MG63 (cell line): Measurements from ENCODE around the gene DTD1. TPM values are rescaled to one million over a fixed set of nuclear protein-coding genes. Genes with fewer than 3 reads are reported as not detected.
A peak's percentile ranks its signal among the peaks of the same experiment; 100 is the strongest.

Experiments
- DNase-seq: peaks from one replicate; pipeline ENCODE4 v3.0.0-alpha.2; 2020
- H3K27me3 ChIP-seq: fragments of 250-450 bp; sonication (Bioruptor Pico); 2 replicates; pipeline ENCODE4 v1.5.1; 2020; ENCODE audit warnings: mild to moderate bottlenecking, moderate library complexity
- H3K36me3 ChIP-seq: fragments of 250-450 bp; sonication (Bioruptor Pico); 2 replicates; pipeline ENCODE4 v1.5.1; 2020; ENCODE audit warnings: mild to moderate bottlenecking, moderate library complexity
- H3K4me3 ChIP-seq: fragments of 250-450 bp; sonication (Bioruptor Pico); 2 replicates; pipeline ENCODE4 v1.5.1; 2020; ENCODE audit warnings: mild to moderate bottlenecking, moderate library complexity
- H3K9me3 ChIP-seq: fragments of 250-450 bp; sonication (Bioruptor Pico); 2 replicates; pipeline ENCODE4 v1.5.1; 2020; ENCODE audit warnings: mild to moderate bottlenecking, moderate library complexity
- total RNA-seq: library from RNA; depleted of rRNA; stranded (reverse); fragments of >200 nt; shearing (Covaris generic); gene quantifications from 2 replicates; pipeline ENCODE4 v1.2.3, GENCODE V29; 2014; ENCODE audit warnings: low replicate concordance

The DTD1 gene
- total RNA-seq, 1 experiment from 2014 or later = 48.2 TPM

DNA sequence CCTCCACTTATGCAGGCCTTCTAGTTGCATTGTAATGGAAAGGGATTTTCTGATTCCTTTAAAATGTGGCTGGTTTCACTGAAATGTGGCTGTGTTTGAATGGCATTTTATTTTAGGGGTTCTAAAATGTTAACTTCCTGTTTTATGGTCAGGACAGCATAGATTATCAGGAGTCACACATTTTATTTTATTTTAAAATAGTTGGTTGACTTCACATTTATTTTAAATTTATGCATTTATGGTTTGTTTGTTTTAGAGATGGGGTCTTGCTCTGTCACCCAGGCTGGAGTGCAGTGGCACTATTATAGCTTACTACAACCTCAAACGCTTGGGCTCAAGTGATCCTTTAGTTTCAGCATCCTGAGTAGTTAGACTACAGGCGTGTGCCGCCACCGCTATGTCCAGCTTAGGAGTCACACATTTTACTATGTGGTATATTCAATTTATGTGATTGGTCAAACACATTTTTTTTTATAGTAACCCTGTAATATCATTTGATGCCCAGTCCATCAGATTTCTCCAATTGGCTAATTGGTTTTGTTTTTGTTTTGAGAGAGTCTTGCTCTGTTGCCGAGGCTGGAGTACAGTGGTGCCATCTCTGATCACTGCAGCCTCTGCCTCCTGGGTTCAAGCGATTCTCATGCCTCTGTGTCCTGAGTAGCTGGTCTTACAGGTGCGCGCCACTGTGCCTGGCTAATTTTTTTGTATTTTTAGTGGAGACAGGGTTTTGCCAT, 2.3 kb downstream of the DTD1 start:
- Histone ChIP-seq H3K4me3 (no peak overlapping the region), H3K27me3 (no peaks in the 10 kb centered on the region), H3K9me3 (no peaks in the 10 kb centered on the region), H3K36me3 (no peaks in the 10 kb centered on the region)
- no peak for DNase-seq

DNA sequence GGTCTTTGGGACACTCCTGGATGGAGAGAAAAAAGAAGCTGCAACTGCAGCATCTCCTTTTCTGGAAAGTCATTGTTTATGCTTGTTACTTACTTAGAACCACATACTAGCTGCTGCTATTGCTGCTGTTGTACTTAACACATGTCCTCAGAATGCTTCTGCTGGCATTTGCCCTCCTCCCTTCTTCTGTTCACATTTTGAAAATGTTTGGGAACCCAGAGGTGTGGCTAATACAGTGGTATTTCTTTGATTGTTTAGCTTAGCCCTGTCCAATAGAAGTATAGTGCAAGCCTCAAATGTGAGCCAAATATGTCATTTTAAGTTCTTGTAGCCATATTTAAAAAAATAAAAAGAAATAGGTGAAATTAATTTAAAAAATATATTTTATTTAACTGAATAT, 8.4 kb downstream of the DTD1 start:
- H3K9me3 ChIP-seq = no peaks in the 10 kb centered on the region
- no peak for DNase-seq
- no peaks in the 10 kb centered on the region for H3K27me3 ChIP-seq
- H3K36me3 ChIP-seq = no peaks in the 10 kb centered on the region
- H3K4me3 ChIP-seq = no peak overlapping the region

DNA sequence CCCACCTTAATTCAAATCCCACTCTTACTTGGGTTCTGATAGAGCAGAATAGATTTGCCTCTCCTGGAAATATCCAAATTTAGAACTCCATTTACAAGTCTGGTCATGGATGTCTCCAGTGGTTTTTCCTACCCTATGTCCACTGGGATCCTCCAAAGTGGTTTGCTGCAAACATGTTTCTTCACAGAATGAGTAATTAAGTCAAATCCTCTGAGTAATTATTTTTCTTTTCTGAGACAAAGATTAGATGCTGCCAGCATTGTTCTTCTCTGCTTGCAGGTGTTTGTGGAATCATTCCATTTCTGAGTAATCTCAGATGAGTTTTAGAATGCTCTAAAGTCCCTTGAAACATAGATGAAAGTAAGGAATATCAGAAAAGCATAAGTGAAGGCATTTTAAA, 21.9 kb downstream of the DTD1 start:
- Histone ChIP-seq H3K9me3 (no peaks in the 10 kb centered on the region), H3K27me3 (no peaks in the 10 kb centered on the region), H3K4me3 (no peak overlapping the region), H3K36me3 (no peaks in the 10 kb centered on the region)
- no peak for DNase-seq

DNA sequence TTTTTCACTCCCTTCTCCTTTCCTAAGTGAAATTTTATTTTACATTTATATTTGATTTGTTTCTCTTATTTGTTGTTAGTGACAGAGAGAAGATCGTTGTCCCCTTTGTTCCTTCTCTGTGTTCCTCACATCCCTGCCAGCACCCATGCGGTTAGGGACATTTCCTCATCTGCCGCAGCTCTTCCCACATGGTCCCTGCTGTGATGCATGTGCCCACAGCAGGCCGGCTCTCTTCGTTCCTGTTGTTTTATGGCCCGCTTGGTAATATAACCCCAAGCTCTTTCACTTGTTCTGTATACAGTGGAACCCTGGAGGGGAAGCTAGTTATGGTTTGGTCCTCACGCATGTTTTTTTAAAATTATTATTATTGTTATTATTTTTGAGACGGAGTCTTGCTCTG, 23.6 kb downstream of the DTD1 start:
- no peaks in the 10 kb centered on the region for H3K36me3 ChIP-seq
- no peaks in the 10 kb centered on the region for H3K27me3 ChIP-seq
- DNase-seq = no peak
- no peak overlapping the region for H3K4me3 ChIP-seq
- no peaks in the 10 kb centered on the region for H3K9me3 ChIP-seq

DNA sequence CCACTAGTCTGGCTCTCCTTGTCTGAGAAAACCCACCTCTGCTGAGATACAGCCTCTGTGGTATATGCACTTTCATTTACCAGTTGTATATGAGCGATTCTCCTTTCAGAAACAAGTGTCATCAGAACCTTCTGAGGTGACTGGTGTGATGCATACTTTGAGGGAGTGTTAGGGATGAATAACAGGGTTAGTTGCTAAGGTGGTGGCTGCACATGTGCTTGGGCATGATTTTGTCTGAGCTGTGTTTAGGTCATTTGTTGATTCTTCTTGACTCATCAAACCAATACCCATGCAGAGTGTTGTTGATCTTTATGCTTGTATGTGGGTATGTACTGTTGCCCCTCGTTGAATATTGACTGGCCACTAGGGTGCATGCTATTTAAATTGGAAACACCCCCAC, 25.7 kb downstream of the DTD1 start:
- Histone ChIP-seq H3K4me3 (no peak overlapping the region), H3K36me3 (no peaks in the 10 kb centered on the region), H3K9me3 (no peaks in the 10 kb centered on the region), H3K27me3 (no peaks in the 10 kb centered on the region)
- DNase-seq = no peak

DNA sequence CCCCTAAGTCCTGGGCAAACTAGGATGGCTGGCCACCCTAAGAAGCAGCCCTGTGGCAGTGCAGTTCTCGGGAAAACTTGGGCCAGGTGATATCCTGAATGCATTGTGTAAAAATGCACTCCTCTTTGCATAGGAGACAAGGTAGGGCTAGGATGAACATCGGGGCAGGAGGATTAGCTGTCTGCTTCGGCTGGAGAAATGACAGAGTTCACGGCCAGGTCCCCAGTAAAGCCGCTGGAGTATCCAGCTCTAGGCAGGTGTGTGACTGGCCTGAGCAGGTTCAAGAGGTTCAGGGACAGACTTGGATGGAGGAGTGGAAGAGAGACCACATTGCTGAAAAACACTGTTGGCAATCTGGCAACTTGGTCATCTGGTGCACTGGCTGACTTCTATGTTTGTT, 26.4 kb downstream of the DTD1 start:
- Histone ChIP-seq H3K9me3 (no peaks in the 10 kb centered on the region), H3K36me3 (no peaks in the 10 kb centered on the region), H3K4me3 (no peak overlapping the region), H3K27me3 (no peaks in the 10 kb centered on the region)
- no peak for DNase-seq

DNA sequence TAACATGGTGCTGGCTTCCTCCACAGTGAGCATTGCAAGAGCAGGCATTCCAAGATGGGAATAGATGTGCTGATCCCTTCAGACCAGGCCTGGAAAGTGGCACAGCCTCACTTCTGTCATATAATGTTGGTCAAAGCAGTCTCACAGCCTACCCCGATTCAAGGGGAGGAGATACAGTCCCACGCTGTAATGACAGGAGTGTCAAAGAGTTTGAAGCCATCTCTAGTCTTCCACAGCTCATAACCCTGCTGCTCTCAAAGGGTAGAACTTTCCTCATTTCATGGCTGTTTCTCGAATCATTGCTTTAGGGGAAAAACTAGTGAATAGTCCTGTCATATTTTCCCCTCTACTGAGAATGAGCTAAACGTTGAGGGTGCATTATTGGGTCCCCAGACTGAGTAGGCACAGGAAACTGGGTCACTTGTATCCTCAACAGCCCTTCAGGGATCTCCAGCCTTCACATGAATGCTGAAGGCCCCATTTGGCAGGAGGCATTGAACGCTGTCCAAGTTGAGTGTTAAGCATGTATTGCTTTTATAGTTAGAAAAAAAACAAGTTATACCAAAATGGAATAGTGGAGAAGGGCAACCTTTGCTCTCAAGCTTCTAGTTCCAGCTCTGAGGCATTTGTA, 27.3 kb downstream of the DTD1 start:
- Histone ChIP-seq H3K27me3 (no peaks in the 10 kb centered on the region), H3K36me3 (no peaks in the 10 kb centered on the region), H3K4me3 (no peak overlapping the region), H3K9me3 (no peaks in the 10 kb centered on the region)
- no peak for DNase-seq

DNA sequence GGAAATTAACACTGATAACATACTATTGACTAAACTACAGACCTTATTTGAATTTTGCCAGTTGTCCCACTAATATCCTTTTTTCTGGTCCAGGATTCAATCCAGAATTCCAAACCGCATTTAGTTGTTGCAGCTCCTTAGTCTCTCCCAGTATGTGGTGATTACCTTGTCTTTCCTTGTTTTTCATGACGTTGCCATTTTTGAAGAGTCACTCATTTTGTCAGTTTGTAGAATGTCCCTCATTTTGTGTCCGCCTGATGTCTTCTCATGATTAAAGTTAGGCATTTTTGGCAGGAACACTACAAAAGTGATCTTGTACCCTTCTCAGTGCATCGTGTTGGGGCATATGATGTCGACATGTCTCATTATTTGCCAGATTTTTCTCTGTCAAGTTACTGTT, 33.1 kb downstream of the DTD1 start:
- no peak for DNase-seq
- Histone ChIP-seq H3K4me3 (no peak overlapping the region), H3K27me3 (no peaks in the 10 kb centered on the region), H3K9me3 (no peaks in the 10 kb centered on the region), H3K36me3 (no peaks in the 10 kb centered on the region)

DNA sequence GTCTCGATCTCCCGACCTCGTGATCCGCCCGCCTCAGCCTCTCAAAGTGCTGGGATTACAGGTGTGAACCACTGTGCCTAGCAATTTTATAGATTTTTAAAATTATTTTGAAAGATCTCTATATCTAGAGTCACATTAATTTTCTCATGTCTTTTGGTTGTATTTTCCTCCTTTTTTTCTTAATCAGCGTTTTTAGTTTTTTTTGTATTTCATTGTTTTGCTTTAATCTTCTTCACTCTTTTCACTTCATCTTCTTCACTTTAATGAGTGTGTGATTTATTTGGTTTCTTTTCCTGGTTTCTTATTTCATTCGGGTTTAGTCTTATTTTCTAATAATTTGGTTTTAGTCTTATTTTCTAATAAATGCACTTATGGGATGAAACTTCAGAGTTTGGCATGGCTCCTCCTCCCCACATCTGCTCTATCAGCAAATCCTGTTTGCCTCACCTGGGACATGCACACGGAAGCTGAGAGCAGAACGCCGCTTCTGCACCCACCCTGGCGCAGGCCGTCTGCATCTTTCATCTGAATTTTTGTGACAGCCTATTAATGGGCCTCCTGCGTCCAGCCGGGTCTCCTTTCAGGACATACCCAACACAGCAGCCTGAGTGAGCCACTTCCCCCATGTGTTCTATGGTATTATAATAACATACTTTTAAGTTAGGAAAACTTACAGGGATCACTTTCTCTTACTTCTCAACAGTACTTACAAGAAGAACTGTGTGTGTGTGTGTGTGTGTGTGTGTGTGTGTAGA, 35.5 kb downstream of the DTD1 start:
- DNase-seq = no peak
- no peak overlapping the region for H3K4me3 ChIP-seq
- no peaks in the 10 kb centered on the region for H3K27me3 ChIP-seq
- no peaks in the 10 kb centered on the region for H3K9me3 ChIP-seq
- no peaks in the 10 kb centered on the region for H3K36me3 ChIP-seq

DNA sequence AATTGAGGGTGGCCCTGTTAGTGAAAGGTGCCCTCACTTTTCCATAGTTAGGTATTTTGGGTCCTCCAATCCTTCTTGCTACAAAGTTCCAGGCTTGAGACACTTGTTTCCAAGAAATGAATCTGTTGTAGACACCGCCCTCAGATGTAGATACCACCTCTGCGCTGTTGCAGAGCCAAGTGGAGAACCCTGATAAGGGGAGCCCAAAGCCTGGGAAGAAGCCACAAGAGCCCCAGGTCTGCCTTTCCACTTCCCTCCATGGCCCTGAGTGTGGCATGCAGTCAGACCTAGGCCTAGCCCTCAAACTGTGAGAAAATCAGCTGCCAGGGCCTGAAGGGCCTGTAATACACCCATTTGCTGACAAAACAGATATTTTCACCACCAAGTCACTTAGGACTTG, 37.1 kb downstream of the DTD1 start:
- no peaks in the 10 kb centered on the region for H3K27me3 ChIP-seq
- no peaks in the 10 kb centered on the region for H3K36me3 ChIP-seq
- DNase-seq = no peak
- H3K4me3 ChIP-seq = no peak overlapping the region
- no peaks in the 10 kb centered on the region for H3K9me3 ChIP-seq

DNA sequence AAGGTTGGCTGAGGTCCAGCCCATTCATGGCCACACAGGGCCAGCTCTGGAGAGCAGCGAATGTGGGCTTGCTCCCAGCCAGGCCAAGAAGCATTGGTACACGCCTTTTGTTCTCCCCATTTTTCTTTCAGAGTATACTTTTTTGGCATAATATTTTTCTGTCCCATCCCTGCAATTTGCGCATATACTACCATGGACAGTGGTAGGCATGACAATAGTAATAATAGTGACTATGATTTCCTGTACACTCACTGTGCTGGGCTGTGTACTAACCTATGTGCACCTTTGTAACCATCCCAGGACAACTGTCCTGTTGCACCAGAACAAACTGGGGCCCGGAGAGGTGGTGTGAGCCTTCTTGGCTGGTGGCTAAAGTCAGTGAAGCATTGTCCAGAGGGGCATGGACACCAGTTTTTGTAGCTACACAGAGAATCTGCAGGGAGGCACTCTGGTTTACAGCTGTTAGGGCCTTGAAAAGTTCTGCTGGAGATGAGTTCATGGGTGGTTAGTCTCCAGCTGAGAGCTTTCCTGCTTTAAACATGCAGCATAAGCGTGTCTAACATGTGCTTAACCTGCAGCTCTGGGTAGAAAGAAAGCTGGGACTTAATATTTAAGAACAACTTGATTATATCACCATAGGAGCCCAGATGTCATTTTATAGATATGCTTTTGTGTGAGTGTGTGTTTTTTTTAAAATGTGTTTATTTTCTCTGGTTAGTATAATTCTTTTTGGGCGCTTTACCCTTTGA, 38.2 kb downstream of the DTD1 start:
- DNase-seq = no peak
- Histone ChIP-seq H3K4me3 (no peak overlapping the region), H3K27me3 (no peaks in the 10 kb centered on the region), H3K36me3 (no peaks in the 10 kb centered on the region), H3K9me3 (no peaks in the 10 kb centered on the region)

DNA sequence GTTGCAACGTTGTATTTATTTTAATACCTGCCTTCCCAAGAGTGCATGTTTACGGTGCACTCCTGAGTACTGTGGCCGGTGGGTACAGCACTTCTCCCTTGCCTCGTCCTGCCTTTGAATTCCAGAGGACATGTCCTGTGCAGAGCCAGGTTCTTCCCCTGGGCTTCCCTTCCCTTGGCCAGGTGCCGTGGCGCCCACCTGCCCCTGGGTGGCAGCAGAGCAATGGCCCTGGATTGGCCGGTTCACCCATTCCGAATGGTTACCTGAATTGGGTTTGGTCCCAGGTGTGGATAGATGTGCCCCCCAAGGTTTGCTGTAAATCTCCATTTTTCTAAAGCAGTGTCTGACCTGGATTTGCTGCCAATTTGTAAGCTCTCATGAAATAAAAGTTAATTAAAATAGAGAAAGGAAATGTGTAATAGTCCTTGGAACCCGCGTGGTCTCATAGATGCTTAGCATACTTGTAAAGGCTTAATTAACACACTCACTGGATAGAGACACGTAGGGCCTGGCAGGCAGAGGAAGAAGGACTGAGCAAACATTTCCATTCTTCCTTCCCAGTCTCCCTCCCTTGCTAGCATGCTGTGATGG, 40.6 kb downstream of the DTD1 start:
- Histone ChIP-seq H3K4me3 (no peak overlapping the region), H3K9me3 (no peaks in the 10 kb centered on the region), H3K27me3 (no peaks in the 10 kb centered on the region), H3K36me3 (no peaks in the 10 kb centered on the region)
- DNase-seq = no peak

DNA sequence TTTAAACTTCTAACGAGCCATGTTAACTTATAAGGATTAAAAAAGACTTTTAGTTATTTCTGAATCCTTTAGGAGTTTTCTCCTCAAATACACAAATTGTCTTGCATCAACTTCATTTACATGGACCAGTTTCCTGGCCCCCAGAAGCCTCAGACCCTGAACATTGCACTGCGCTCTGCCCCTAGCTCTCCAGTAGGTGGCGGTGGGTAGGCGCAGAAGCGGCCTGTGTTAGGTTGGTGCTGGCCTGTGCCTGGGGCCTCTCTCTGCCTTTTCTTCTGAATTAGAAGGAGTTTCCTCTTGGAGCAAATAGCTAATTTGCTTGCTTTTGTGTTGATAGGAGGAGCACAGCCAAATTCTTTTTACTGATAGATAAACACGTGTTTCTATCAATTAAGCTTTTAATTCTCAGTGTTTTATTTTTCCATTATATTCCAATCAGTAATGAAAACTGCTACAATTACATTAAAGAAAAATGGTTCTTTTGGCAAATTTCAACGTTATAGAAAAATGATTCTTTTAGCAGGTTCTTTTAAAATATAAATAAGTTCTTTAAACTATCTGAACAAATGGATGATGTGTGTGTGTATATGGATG, 44.4 kb downstream of the DTD1 start:
- Histone ChIP-seq H3K4me3 (no peak overlapping the region), H3K9me3 (no peaks in the 10 kb centered on the region), H3K36me3 (no peaks in the 10 kb centered on the region), H3K27me3 (no peaks in the 10 kb centered on the region)
- DNase-seq = peak; percentile 45

DNA sequence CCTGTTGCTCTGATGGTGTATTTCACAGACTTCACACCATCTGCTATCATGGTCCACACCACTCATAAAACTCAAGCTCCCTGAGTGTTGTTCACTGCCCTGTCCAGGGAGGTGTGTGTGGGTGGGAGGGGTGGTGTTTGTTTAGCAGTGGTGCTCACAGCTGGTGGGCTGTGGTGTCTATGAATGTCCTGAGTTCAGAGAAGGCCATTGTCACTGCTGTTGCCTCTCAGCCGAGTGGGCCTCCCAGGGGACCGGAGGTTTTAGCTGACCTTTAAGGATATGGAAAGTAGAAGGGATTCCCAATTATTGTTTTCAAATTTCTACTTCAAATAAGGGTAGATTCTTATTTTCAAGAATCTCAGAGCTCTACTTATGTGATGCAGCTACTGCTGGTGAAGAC, 45.6 kb downstream of the DTD1 start:
- Histone ChIP-seq H3K36me3 (no peaks in the 10 kb centered on the region), H3K4me3 (no peak overlapping the region), H3K27me3 (no peaks in the 10 kb centered on the region), H3K9me3 (no peaks in the 10 kb centered on the region)
- no peak for DNase-seq

DNA sequence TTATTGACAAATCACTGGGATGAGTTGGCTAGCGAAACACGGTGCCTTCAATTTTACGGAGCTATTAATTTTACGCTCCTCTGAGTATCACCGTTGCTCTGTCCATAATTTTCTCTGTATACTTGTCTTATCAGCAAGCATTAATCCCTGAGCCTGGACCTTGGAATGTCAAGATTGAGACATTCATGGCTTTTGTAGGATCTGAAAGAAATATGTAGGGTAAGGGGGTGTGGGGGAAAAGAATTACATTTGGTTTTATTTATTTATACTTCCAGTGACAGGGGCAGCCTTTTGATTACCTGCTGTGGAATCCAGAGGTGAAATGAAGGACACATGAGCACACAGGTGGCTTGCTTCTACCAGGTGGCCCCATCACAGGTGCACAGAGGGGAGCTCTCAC, 46.6 kb downstream of the DTD1 start:
- no peak overlapping the region for H3K4me3 ChIP-seq
- no peaks in the 10 kb centered on the region for H3K36me3 ChIP-seq
- no peak for DNase-seq
- H3K27me3 ChIP-seq = no peaks in the 10 kb centered on the region
- no peaks in the 10 kb centered on the region for H3K9me3 ChIP-seq

DNA sequence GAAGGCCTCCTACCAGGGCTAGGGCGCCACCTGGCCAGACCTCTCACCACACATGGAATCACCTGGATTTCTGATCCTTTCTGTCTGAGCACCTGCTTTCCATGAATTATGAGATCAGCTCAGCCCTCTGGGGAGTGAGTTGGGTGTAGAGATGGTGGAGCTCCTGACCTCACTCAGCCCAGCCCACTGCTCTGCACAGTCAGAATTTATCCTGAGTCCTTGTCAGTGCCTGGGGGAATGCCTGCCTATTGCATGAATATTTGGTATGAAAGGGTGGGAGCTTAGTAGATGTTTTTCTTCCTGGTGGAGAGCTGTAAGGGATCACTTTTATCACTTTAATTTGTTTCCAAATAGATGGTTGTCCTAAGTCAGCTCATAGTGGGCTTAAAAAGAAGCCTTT, 47.5 kb downstream of the DTD1 start:
- no peak overlapping the region for H3K4me3 ChIP-seq
- DNase-seq = no peak
- H3K9me3 ChIP-seq = no peaks in the 10 kb centered on the region
- H3K36me3 ChIP-seq = no peaks in the 10 kb centered on the region
- H3K27me3 ChIP-seq = no peaks in the 10 kb centered on the region

DNA sequence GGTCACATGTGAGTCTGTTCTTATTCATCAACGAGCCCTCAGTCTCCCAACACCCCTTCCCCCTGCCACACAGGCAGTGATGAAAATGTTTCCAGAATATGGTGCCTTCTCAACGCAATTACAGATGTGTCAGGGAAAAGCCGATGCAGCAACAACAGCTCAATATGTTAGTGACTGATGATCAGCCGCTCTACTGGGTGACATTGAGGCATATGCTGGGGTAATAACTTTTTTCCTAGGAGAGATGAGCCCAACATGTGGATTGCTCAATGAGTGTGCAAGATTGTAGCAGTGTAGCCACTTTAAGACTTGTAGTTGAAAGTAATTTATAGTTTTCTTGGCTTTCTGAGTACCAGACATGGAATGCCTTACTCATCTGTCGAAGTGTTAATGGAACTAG, 49.4 kb downstream of the DTD1 start:
- no peaks in the 10 kb centered on the region for H3K27me3 ChIP-seq
- DNase-seq = no peak

More for the DNA sequence above, 49.4 kb downstream of the DTD1 start:
- H3K36me3 ChIP-seq = no peaks in the 10 kb centered on the region
- no peaks in the 10 kb centered on the region for H3K9me3 ChIP-seq
- no peak overlapping the region for H3K4me3 ChIP-seq
